H9 (cell line): ENCODE data around the gene COQ8A. TPM values are rescaled to one million over a fixed set of nuclear protein-coding genes. Genes with fewer than 3 reads are reported as not detected.

Source experiments
- DNase-seq: peaks from one replicate; pipeline ENCODE4 v3.0.0-alpha.2; 2017
- H2AFZ ChIP-seq: one replicate; pipeline ENCODE4 v1.6.1; 2013; ENCODE audit warnings: mild to moderate bottlenecking, low read length, control low read depth, moderate library complexity
- H2AK5ac ChIP-seq: 2 replicates; pipeline ENCODE4 v1.6.1; 2013; ENCODE audit warnings: low read length, control low read depth, mixed read lengths; ENCODE audit not compliant: insufficient read length
- H2BK120ac ChIP-seq: one replicate; pipeline ENCODE4 v1.6.1; 2013; ENCODE audit warnings: low read depth, mild to moderate bottlenecking, low read length, control low read depth, inconsistent platforms; ENCODE audit not compliant: poor library complexity, severe bottlenecking
- H2BK12ac ChIP-seq: 2 replicates; pipeline ENCODE4 v1.6.1; 2013; ENCODE audit warnings: low read length, control low read depth, mixed read lengths, low read depth; ENCODE audit not compliant: insufficient read length
- H2BK15ac ChIP-seq: 2 replicates; pipeline ENCODE4 v1.6.1; 2013; ENCODE audit warnings: low read depth, low read length, control low read depth
- H2BK20ac ChIP-seq: one replicate; pipeline ENCODE4 v1.6.1; 2013; ENCODE audit warnings: low read depth, mild to moderate bottlenecking, low read length, control low read depth, inconsistent platforms; ENCODE audit not compliant: poor library complexity, severe bottlenecking
- H2BK5ac ChIP-seq: 2 replicates; pipeline ENCODE4 v1.6.1; 2013; ENCODE audit warnings: low read length, control low read depth, mixed read lengths; ENCODE audit not compliant: insufficient read length
- H3K14ac ChIP-seq: 2 replicates; pipeline ENCODE4 v1.6.1; 2013; ENCODE audit warnings: low read length, control low read depth; ENCODE audit not compliant: insufficient read depth
- H3K18ac ChIP-seq: 2 replicates; pipeline ENCODE4 v1.6.1; 2013; ENCODE audit warnings: low read depth, mild to moderate bottlenecking, mixed read lengths, low read length, control low read depth; ENCODE audit not compliant: insufficient read length
- H3K23ac ChIP-seq: 2 replicates; pipeline ENCODE4 v1.6.1; 2013; ENCODE audit warnings: low read length, control low read depth, mixed read lengths, low read depth; ENCODE audit not compliant: insufficient read length
- H3K23me2 ChIP-seq: 2 replicates; pipeline ENCODE4 v1.6.1; 2013; ENCODE audit warnings: low read depth, mild to moderate bottlenecking, mixed read lengths, low read length, control low read depth; ENCODE audit not compliant: insufficient read length, poor library complexity, severe bottlenecking
- H3K27ac ChIP-seq: 2 replicates; pipeline ENCODE4 v1.5.1; 2013; ENCODE audit warnings: low read length, control low read depth, mixed read lengths, low read depth; ENCODE audit not compliant: insufficient read length
- H3K27me3 ChIP-seq: 2 replicates; pipeline ENCODE4 v1.6.1; 2013; ENCODE audit warnings: low read length, control low read depth, inconsistent platforms; ENCODE audit not compliant: insufficient read depth
- H3K4ac ChIP-seq: 2 replicates; pipeline ENCODE4 v1.6.1; 2013; ENCODE audit warnings: low read depth, mild to moderate bottlenecking, control low read depth, inconsistent platforms, low read length, moderate library complexity
- H3K4me1 ChIP-seq: 2 replicates; pipeline ENCODE4 v1.6.1; 2013; ENCODE audit warnings: low read length, control low read depth, inconsistent platforms; ENCODE audit not compliant: insufficient read depth
- H3K4me2 ChIP-seq: 2 replicates; pipeline ENCODE4 v1.6.1; 2013; ENCODE audit warnings: low read length, control low read depth, mixed read lengths; ENCODE audit not compliant: insufficient read length, insufficient read depth
- H3K56ac ChIP-seq: 2 replicates; pipeline ENCODE4 v1.6.1; 2013; ENCODE audit warnings: low read depth, mild to moderate bottlenecking, mixed read lengths, low read length, control low read depth; ENCODE audit not compliant: insufficient read length
- H3K79me1 ChIP-seq: 2 replicates; pipeline ENCODE4 v1.6.1; 2013; ENCODE audit warnings: low read depth, mild to moderate bottlenecking, moderate library complexity, low read length, control low read depth, inconsistent platforms; ENCODE audit not compliant: insufficient read depth, poor library complexity, severe bottlenecking
- H3K79me2 ChIP-seq: 2 replicates; pipeline ENCODE4 v1.6.1; 2013; ENCODE audit warnings: low read length, control low read depth, inconsistent platforms; ENCODE audit not compliant: insufficient read depth
- H3K9ac ChIP-seq: 2 replicates; pipeline ENCODE4 v1.6.1; 2013; ENCODE audit warnings: low read length, control low read depth, mixed read lengths; ENCODE audit not compliant: insufficient read length; ENCODE audit errors: extremely low read depth
- H3K9me3 ChIP-seq: one replicate; pipeline ENCODE4 v1.6.1; 2013; ENCODE audit warnings: low read depth, low read length, inconsistent platforms; ENCODE audit not compliant: control insufficient read depth
- H3T11ph ChIP-seq: one replicate; pipeline ENCODE4 v1.6.1; 2013; ENCODE audit warnings: mild to moderate bottlenecking, low read length, control low read depth, inconsistent platforms
- H4K20me1 ChIP-seq: one replicate; pipeline ENCODE4 v1.6.1; 2013; ENCODE audit not compliant: control insufficient read depth, insufficient read length, insufficient read depth
- H4K5ac ChIP-seq: 2 replicates; pipeline ENCODE4 v1.6.1; 2013; ENCODE audit warnings: low read depth, mild to moderate bottlenecking, mixed read lengths, low read length, control low read depth; ENCODE audit not compliant: insufficient read length
- H4K8ac ChIP-seq: replicated peaks from 2 replicates; pipeline ENCODE4 v1.6.1; 2013; ENCODE audit warnings: low read length, control low read depth, mixed read lengths, low read depth; ENCODE audit not compliant: insufficient read length
- H4K91ac ChIP-seq: 2 replicates; pipeline ENCODE4 v1.6.1; 2013; ENCODE audit warnings: low read depth, mild to moderate bottlenecking, moderate library complexity, mixed read lengths, low read length, control low read depth; ENCODE audit not compliant: insufficient read length
- H3K27ac Mint-ChIP-seq, 3 experiments: 2 replicates in 2 of 3; 3 replicates in 1 of 3; pipeline ENCODE4 v1.8.0; 2020 to 2021; ENCODE audit warnings: mixed read lengths in 3 of 3, mild to moderate bottlenecking in 1 of 3, moderate library complexity in 1 of 3
- H3K27me3 Mint-ChIP-seq: 2 replicates; pipeline ENCODE4 v1.8.0; 2021; ENCODE audit warnings: low read depth, mild to moderate bottlenecking, moderate library complexity, mixed read lengths
- H3K36me3 Mint-ChIP-seq, 3 experiments: 2 replicates in 2 of 3; 3 replicates in 1 of 3; pipeline ENCODE4 v1.8.0; 2020 to 2021; ENCODE audit warnings: low read depth in 3 of 3, mixed read lengths in 3 of 3; ENCODE audit not compliant: insufficient read depth in 1 of 3
- H3K4me1 Mint-ChIP-seq, 2 experiments: 2 replicates each; pipeline ENCODE4 v1.8.0; 2020; ENCODE audit warnings: mixed read lengths in 2 of 2
- H3K4me3 Mint-ChIP-seq, 2 experiments: 2 replicates in 1 of 2; 3 replicates in 1 of 2; pipeline ENCODE4 v1.8.0; 2020 to 2021; ENCODE audit warnings: mild to moderate bottlenecking in 2 of 2, mixed read lengths in 2 of 2, moderate library complexity in 1 of 2
- H3K9me3 Mint-ChIP-seq, 2 experiments: 2 replicates in 1 of 2; 3 replicates in 1 of 2; pipeline ENCODE4 v1.8.0; 2020; ENCODE audit warnings: mild to moderate bottlenecking in 2 of 2, mixed read lengths in 2 of 2, moderate library complexity in 1 of 2
- CTCF ChIP-seq: fragments of 200-600 bp; sonication (generic); conservative IDR thresholded peaks from 3 replicates; pipeline ENCODE4 v1.8.0; 2021; ENCODE audit warnings: antibody characterized with exemption, mild to moderate bottlenecking
- WGBS: extraction: QIAGEN DNeasy Blood & Tissue Kit; methylation state at CpG from one replicate; pipeline ENCODE4 v1.1.7; 2013; ENCODE audit warnings: missing lambda C conversion rate, low lambda C conversion rate, mixed read lengths; ENCODE audit not compliant: insufficient read length; ENCODE audit errors: extremely low coverage; 5-methylcytosine and 5-hydroxymethylcytosine counted together
- total RNA-seq: library from RNA; stranded (reverse); gene quantifications from 2 replicates; pipeline ENCODE4 v1.2.1, GENCODE V29; 2021

COQ8A gene
- total RNA-seq, 1 experiment from 2014 or later, result 26.0 TPM

GRCh38 chr1:226975259-226976250 lies 35.5 kb downstream of the COQ8A start:
- no peak overlapping the region for H3K14ac ChIP-seq
- no peak overlapping the region for H3K27ac ChIP-seq
- H3K23me2 ChIP-seq, result no peaks in the 10 kb centered on the region
- H3K9me3 Mint-ChIP-seq, result peaks cover 7 to 8% of the 10 kb centered on the region in 2 experiments; a peak in 4 of 5 replicates
- no peak overlapping the region for H2BK5ac ChIP-seq
- TF ChIP-seq CTCF, result no peak
- H3K18ac ChIP-seq, result no peak overlapping the region
- no peaks in the 10 kb centered on the region for H3K4me1 ChIP-seq
- no peak overlapping the region for H4K8ac ChIP-seq
- peaks cover 4 to 15% of the 10 kb centered on the region in 2 experiments; a peak in 3 of 4 replicates for H3K4me1 Mint-ChIP-seq
- no peak overlapping the region for H4K91ac ChIP-seq
- H3K56ac ChIP-seq, result no peak overlapping the region
- H3K4me2 ChIP-seq, result no peak overlapping the region
- H3K27ac Mint-ChIP-seq, result 0 out of 7 replicates have a peak overlapping the region, but pooled peaks of 1 of the 3 experiments have one; percentile 23
- peak; percentile 14 for DNase-seq
- no peaks in the 10 kb centered on the region for H3K27me3 Mint-ChIP-seq
- H3K79me2 ChIP-seq, result no peaks in the 10 kb centered on the region
- H3K9me3 ChIP-seq, result no peaks in the 10 kb centered on the region
- H2BK120ac ChIP-seq, result no peak overlapping the region
- no peak overlapping the region for H2AFZ ChIP-seq
- H3K79me1 ChIP-seq, result no peaks in the 10 kb centered on the region
- no peak overlapping the region for H3K4me3 Mint-ChIP-seq
- H2AK5ac ChIP-seq, result no peak overlapping the region
- H4K20me1 ChIP-seq, result no peaks in the 10 kb centered on the region
- no peak overlapping the region for H4K5ac ChIP-seq
- H3K23ac ChIP-seq, result no peak overlapping the region
- H3K36me3 Mint-ChIP-seq, result peaks cover 7 to 19% (median 10%) of the 10 kb centered on the region in 3 experiments
- no CpG with 5 or more reads among the region's 32 CpGs for whole genome bisulfite sequencing
- H3K4ac ChIP-seq, result no peak overlapping the region
- no peak overlapping the region for H2BK20ac ChIP-seq
- no peaks in the 10 kb centered on the region for H3K27me3 ChIP-seq
- H2BK15ac ChIP-seq, result no peak overlapping the region
- no peak overlapping the region for H3K9ac ChIP-seq
- H3T11ph ChIP-seq, result no peak overlapping the region
- H2BK12ac ChIP-seq, result no peak overlapping the region
